Measurements from ENCODE around the gene POMC. TPM values are rescaled to one million over a fixed set of nuclear protein-coding genes. Genes with fewer than 3 reads are reported as not detected.
"Not testable (repeated sequence)": the region's sequence is repeated elsewhere in the genome, so short reads cannot be mapped to it uniquely, and the experiment has no call there.

The POMC gene
- total RNA-seq, 1 experiment from 2014 or later: not detected

DNA sequence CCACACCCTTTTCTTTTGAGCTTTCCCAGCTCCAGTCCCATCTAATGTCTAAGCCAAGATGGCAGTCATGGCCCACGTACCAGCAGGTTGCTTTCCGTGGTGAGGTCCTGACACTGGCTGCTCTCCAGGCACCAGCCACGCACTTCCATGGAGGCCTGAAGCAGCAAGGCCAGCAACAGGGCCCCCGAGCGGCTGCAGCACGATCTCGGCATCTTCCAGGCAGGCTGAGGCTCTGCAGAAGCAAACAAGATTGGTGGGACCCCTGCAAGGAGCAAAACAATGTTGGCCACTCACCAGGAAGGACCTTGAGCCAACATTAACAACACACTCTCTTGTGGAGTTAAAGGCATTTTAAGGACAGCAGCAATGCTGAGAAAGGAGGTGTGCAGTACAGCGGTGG lies 3.8 kb downstream of the POMC start:
- Histone ChIP-seq H2AFZ (no peak overlapping the region), H3K9me3 (ENCODE audit: insufficient read depth, low read depth) (no peaks in the 10 kb centered on the region), H3K4me2 (no peak overlapping the region), H3K27ac (no peak overlapping the region), H3K79me2 (ENCODE audit: low read depth) (no peaks in the 10 kb centered on the region), H3K36me3 (ENCODE audit: low read depth) (no peaks in the 10 kb centered on the region), H4K20me1 (ENCODE audit: insufficient read depth) (no peaks in the 10 kb centered on the region), H3K27me3 (ENCODE audit: insufficient read depth, low read depth) (peaks cover 60% of the 10 kb centered on the region), H3F3A (ENCODE audit: insufficient read depth, low read depth) (no peaks in the 10 kb centered on the region), H3K9me2 (ENCODE audit: insufficient read depth) (no peaks in the 10 kb centered on the region), H3K4me3 (no peak overlapping the region), H3K4me1 (replicated peaks; ENCODE audit: insufficient read depth) (no peaks in the 10 kb centered on the region)
- TF ChIP-seq EZH2 (IDR thresholded peaks at IDR 0.05; ENCODE audit: low read depth): no peak
- TF ChIP-seq, protein P1, sequence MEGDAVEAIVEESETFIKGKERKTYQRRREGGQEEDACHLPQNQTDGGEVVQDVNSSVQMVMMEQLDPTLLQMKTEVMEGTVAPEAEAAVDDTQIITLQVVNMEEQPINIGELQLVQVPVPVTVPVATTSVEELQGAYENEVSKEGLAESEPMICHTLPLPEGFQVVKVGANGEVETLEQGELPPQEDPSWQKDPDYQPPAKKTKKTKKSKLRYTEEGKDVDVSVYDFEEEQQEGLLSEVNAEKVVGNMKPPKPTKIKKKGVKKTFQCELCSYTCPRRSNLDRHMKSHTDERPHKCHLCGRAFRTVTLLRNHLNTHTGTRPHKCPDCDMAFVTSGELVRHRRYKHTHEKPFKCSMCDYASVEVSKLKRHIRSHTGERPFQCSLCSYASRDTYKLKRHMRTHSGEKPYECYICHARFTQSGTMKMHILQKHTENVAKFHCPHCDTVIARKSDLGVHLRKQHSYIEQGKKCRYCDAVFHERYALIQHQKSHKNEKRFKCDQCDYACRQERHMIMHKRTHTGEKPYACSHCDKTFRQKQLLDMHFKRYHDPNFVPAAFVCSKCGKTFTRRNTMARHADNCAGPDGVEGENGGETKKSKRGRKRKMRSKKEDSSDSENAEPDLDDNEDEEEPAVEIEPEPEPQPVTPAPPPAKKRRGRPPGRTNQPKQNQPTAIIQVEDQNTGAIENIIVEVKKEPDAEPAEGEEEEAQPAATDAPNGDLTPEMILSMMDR (conservative IDR thresholded peaks at IDR 0.05): no peak
- ChIA-PET POLR2A (ENCODE audit: unreplicated experiment) (no interaction called here), CTCF (interaction anchor here (0.7 to 1.0 kb wide), 2 partner anchors 54 to 64 kb away, joined by 4 read pairs; no protein-coding TSS in a partner anchor)
- no TSS peak for BruUV-seq (replicated peaks)
- DNase-seq: no peak
- intact Hi-C loops (cut with micrococcal nuclease; ENCODE audit: unreplicated experiment): no loop called here

DNA sequence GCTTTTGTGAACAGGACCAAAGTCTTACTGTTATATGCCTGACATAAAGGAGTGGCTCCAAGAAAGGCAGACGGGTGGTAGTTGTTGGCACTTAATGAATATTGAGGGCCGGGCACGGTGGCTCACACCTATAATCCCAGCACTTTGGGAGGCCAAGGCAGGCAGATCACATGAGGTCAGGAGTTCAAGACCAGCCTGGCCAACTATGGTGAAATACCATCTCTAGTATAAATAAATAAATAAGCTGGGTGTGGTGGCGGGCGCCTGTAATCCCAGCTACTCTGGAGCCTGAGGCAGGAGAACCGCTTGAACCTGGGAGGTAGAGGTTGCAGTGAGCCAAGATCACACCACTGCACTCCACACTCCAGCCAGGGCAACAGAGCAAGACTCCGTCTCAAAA lies 6.3 kb downstream of the POMC start:
- H3K36me3 ChIP-seq (ENCODE audit: low read depth); H3K4me2 ChIP-seq; H3K9me3 ChIP-seq (ENCODE audit: insufficient read depth, low read depth); H3K9me2 ChIP-seq (ENCODE audit: insufficient read depth); H4K20me1 ChIP-seq (ENCODE audit: insufficient read depth); H3K27ac ChIP-seq; intact Hi-C loops (cut with micrococcal nuclease; ENCODE audit: unreplicated experiment); DNase-seq; H3K4me3 ChIP-seq; H2AFZ ChIP-seq; H3K79me2 ChIP-seq (ENCODE audit: low read depth); BruUV-seq (replicated peaks); H3K4me1 ChIP-seq (replicated peaks; ENCODE audit: insufficient read depth); H3F3A ChIP-seq (ENCODE audit: insufficient read depth, low read depth): not testable (repeated sequence)
- ChIA-PET CTCF (interaction anchor here (0.6 kb wide), 1 partner anchor 12 kb away, joined by 11 read pairs; no protein-coding TSS in a partner anchor), POLR2A (ENCODE audit: unreplicated experiment) (interaction anchor here (0.6 kb wide), 1 partner anchor 928 kb away, joined by 4 read pairs; no protein-coding TSS in a partner anchor)
- H3K27me3 ChIP-seq (ENCODE audit: insufficient read depth, low read depth): peaks cover 46% of the 10 kb centered on the region

DNA sequence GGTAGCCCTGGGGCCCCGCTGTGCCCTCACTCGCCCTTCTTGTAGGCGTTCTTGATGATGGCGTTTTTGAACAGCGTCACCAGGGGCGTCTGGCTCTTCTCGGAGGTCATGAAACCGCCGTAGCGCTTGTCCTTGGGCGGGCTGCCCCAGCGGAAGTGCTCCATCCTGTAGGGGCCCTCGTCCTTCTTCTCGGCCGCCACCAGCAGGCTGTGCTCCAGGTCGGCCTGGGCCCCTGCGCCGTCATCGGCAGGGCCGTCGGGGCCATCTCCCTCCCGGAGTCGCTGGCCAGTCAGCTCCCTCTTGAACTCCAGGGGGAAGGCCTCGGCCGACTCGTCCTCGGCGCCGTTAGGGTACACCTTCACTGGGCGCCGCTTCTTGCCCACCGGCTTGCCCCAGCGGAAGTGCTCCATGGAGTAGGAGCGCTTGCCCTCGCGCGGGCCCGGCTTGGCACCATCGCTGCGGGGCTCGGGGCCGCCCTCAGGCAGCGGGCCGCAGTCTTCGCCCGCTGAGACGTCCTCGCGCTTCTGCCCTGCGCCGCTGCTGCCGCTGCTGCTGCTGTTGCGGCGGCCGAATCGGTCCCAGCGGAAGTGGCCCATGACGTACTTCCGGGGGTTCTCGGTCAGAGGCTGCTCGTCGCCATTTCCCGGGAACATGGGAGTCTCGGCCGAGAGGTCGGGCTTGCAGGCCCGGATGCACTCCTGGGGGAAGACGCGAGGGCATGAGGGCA lies 7.2 kb downstream of the POMC start:
- BruUV-seq (replicated peaks): no TSS peak
- Histone ChIP-seq H3K27me3 (ENCODE audit: insufficient read depth, low read depth) (peaks cover 45% of the 10 kb centered on the region), H3F3A (ENCODE audit: insufficient read depth, low read depth) (no peaks in the 10 kb centered on the region), H4K20me1 (ENCODE audit: insufficient read depth) (no peaks in the 10 kb centered on the region), H2AFZ (no peak overlapping the region), H3K27ac (no peak overlapping the region), H3K4me2 (no peak overlapping the region), H3K9me3 (ENCODE audit: insufficient read depth, low read depth) (no peaks in the 10 kb centered on the region), H3K79me2 (ENCODE audit: low read depth) (no peaks in the 10 kb centered on the region), H3K36me3 (ENCODE audit: low read depth) (no peaks in the 10 kb centered on the region), H3K4me1 (replicated peaks; ENCODE audit: insufficient read depth) (no peaks in the 10 kb centered on the region), H3K4me3 (no peak overlapping the region), H3K9me2 (ENCODE audit: insufficient read depth) (no peaks in the 10 kb centered on the region)
- DNase-seq: no peak
- ChIA-PET CTCF (no interaction called here), POLR2A (ENCODE audit: unreplicated experiment) (no interaction called here)
- intact Hi-C loops (cut with micrococcal nuclease; ENCODE audit: unreplicated experiment): no loop called here
- TF ChIP-seq, protein P1 (conservative IDR thresholded peaks at IDR 0.05): no peak
- TF ChIP-seq EZH2 (IDR thresholded peaks at IDR 0.05; ENCODE audit: low read depth): no peak

DNA sequence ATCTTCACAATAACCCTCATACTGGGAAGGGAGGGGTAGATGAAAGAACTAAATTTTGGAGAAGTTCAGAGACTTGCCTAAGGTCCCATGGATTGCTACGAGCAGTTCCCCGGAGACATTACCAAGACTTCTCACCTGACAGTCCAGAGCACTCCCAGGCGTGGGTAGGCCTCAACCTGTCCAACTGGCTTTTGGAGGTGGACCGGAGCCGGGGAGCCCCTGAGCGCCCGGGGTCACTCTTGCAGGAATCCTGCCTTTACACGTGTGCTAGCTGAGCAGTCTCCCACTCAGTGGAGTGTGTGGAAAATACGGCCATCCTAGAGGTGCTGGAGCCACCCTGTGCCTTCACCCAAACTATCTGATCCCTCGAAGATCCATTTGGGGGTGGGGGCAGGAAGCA lies 8.0 kb downstream of the POMC start:
- no peak overlapping the region for H3K4me2 ChIP-seq
- intact Hi-C loops (cut with micrococcal nuclease; ENCODE audit: unreplicated experiment): no loop called here
- TF ChIP-seq EZH2 (IDR thresholded peaks at IDR 0.05; ENCODE audit: low read depth): no peak
- TF ChIP-seq, protein P1 (conservative IDR thresholded peaks at IDR 0.05): no peak
- H3K4me3 ChIP-seq: no peak overlapping the region
- H3K9me3 ChIP-seq (ENCODE audit: insufficient read depth, low read depth): no peaks in the 10 kb centered on the region
- no peaks in the 10 kb centered on the region for H3K4me1 ChIP-seq (replicated peaks; ENCODE audit: insufficient read depth)
- peaks cover 45% of the 10 kb centered on the region for H3K27me3 ChIP-seq (ENCODE audit: insufficient read depth, low read depth)
- no peaks in the 10 kb centered on the region for H3K9me2 ChIP-seq (ENCODE audit: insufficient read depth)
- no peak overlapping the region for H3K27ac ChIP-seq
- H3K79me2 ChIP-seq (ENCODE audit: low read depth): no peaks in the 10 kb centered on the region
- H3K36me3 ChIP-seq (ENCODE audit: low read depth): no peaks in the 10 kb centered on the region
- ChIA-PET CTCF (no interaction called here), POLR2A (ENCODE audit: unreplicated experiment) (no interaction called here)
- BruUV-seq (replicated peaks): no TSS peak
- H4K20me1 ChIP-seq (ENCODE audit: insufficient read depth): no peaks in the 10 kb centered on the region
- H3F3A ChIP-seq (ENCODE audit: insufficient read depth, low read depth): no peaks in the 10 kb centered on the region
- no peak for DNase-seq
- no peak overlapping the region for H2AFZ ChIP-seq

Measured in PC-9 (cell line).